Breast epithelium (tissue), 3 donors: ENCODE results near the gene FAM174C.

Source experiments
- POLR2A ChIP-seq: fragments of 450-650 bp; IDR thresholded peaks from one replicate; pipeline ENCODE4 v1.6.1; 2016; ENCODE audit warnings: antibody characterized with exemption, mild to moderate bottlenecking, moderate library complexity
- TF ChIP-seq, protein P1 (sequence below), 3 donors: fragments of 450-650 bp; IDR thresholded peaks; one replicate each; pipeline ENCODE4 v1.5.1; 2016 to 2017; ENCODE audit warnings: antibody characterized with exemption in 3 of 3, mild to moderate bottlenecking in 3 of 3, moderate library complexity in 3 of 3

DNA sequence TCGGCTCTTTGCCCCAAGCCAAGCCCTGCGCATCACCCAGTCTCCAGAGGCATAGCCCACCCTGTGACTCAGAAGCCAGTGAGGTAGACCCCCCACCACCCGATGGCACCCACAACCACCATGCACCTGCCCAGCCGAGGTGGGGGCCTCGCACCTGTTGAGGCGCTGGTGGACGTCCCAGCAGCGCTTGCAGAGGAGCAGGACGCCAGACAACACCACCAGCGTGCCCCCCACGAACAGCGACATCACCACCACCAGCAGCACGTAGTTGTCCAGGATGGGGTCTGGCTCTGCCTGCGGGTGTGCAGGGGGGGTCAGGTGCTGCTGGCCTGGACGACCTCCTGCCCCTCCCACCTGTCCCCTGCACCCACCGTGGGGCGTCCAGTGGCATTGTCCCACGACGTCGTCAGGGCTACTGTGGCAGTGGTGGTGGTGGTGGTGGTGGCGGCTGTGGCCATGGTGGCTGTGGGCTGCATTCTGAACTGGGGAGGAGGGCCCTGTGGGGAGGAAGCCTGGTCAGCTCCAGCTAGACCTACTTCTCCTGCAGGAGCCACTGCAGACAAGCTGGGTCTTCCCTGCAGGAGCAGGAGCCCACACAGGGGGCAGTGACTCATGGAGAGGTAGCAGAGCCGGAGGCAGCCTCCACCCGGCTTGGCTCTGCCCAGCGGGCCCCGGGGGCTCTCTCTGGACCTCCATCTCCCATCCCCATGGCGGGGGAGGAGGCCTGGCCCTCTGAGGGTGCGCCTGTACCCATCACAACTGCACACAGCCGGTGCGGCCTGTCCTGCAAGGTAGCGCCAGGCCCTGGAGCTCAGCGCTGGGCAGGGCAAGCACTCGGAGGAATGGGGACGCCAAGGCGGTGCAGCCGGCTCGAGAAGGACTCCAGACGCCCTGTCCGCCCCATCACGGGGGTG is 39.4 kb upstream of the FAM174C start:
- TF ChIP-seq, protein P1, sequence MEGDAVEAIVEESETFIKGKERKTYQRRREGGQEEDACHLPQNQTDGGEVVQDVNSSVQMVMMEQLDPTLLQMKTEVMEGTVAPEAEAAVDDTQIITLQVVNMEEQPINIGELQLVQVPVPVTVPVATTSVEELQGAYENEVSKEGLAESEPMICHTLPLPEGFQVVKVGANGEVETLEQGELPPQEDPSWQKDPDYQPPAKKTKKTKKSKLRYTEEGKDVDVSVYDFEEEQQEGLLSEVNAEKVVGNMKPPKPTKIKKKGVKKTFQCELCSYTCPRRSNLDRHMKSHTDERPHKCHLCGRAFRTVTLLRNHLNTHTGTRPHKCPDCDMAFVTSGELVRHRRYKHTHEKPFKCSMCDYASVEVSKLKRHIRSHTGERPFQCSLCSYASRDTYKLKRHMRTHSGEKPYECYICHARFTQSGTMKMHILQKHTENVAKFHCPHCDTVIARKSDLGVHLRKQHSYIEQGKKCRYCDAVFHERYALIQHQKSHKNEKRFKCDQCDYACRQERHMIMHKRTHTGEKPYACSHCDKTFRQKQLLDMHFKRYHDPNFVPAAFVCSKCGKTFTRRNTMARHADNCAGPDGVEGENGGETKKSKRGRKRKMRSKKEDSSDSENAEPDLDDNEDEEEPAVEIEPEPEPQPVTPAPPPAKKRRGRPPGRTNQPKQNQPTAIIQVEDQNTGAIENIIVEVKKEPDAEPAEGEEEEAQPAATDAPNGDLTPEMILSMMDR (IDR thresholded peaks at IDR 0.05): no peak
- no peak for TF ChIP-seq POLR2A
